ENCODE measurements around the gene FBL. TPM values are rescaled to one million over a fixed set of nuclear protein-coding genes. Genes with fewer than 3 reads are reported as not detected.

The FBL gene
- total and polyA plus RNA-seq, 2 of the 8 experiments (the other 6 are each of a cell fraction or from before 2014, with no cell fraction given), result 790 to 1,361 TPM

DNA sequence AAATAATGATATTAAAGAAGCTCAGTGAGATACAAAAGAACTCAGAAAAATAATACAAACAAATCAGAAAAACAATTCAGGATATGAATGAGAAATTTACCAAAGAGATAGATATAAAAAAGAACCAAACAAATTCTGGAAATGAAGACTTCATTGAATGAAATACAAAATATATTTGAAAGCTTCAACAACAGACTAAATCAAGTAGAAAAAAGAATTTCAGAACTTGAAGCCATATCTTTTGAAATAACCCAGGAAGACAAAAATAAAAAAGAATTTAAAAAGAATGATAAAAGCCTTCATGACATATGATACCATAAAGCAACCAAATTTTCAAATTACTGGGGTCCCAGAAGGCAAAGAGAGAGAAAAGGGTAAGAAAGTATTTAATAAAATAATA is 57.9 kb downstream of the FBL start:
- Histone ChIP-seq H2BK12ac (ENCODE audit: low read depth, low read length) (no peak overlapping the region), H3K27ac (ENCODE audit: low read depth, low read length) (no peak overlapping the region), H2BK15ac (ENCODE audit: low read length) (no peak overlapping the region), H3K4me1 (replicated peaks in 1 of 4; ENCODE audit: control insufficient read depth in 3 of 4, insufficient read depth in 4 of 4, low read length in 3 of 4) (no peaks in the 10 kb centered on the region), H4K20me1 (replicated peaks in 1 of 2; ENCODE audit: control insufficient read depth in 1 of 2, insufficient read depth in 2 of 2, low read length in 2 of 2) (no peaks in the 10 kb centered on the region), H4K5ac (ENCODE audit: insufficient read length, low read depth, low read length) (no peak overlapping the region), H4K91ac (replicated peaks; ENCODE audit: insufficient read length, low read length) (no peak overlapping the region), H2AK5ac (ENCODE audit: low read depth, low read length) (no peak overlapping the region), H3K27me3 (replicated peaks in 1 of 4; ENCODE audit: control insufficient read depth in 3 of 4, extremely low read depth in 1 of 4, insufficient read depth in 3 of 4, low read length in 3 of 4) (no peaks in the 10 kb centered on the region), H3K4me2 (ENCODE audit: insufficient read depth in 1 of 2, low read depth in 2 of 2, low read length in 2 of 2) (no peak overlapping the region), H3K9ac (replicated peaks in 1 of 4; ENCODE audit: extremely low read depth in 1 of 4, low read depth in 3 of 4, low read length in 3 of 4) (no peak overlapping the region), H2BK20ac (ENCODE audit: low read length) (no peak overlapping the region), H3K18ac (ENCODE audit: extremely low read depth, low read length) (no peak overlapping the region), H3K23me2 (ENCODE audit: low read depth, low read length) (no peaks in the 10 kb centered on the region), H3K9me3 (ENCODE audit: insufficient read depth in 2 of 2, low read depth in 1 of 2, low read length in 1 of 2) (no peaks in the 10 kb centered on the region), H4K8ac (ENCODE audit: extremely low read depth, insufficient read depth, low read length) (no peak overlapping the region), H2BK5ac (ENCODE audit: low read depth, low read length) (no peak overlapping the region), H3K14ac (ENCODE audit: insufficient read length) (no peak overlapping the region), H3K36me3 (ENCODE audit: control insufficient read depth in 2 of 4, insufficient read depth in 4 of 4, low read length in 3 of 4) (no peaks in the 10 kb centered on the region), H2AFZ (ENCODE audit: low read length) (no peak overlapping the region), H3K79me2 (ENCODE audit: control insufficient read depth in 1 of 2, insufficient read depth in 2 of 2, low read length in 2 of 2) (no peaks in the 10 kb centered on the region), H3K4ac (replicated peaks; ENCODE audit: insufficient read length, low read depth, low read length) (no peak overlapping the region), H3K4me3 (ENCODE audit: extremely low read depth in 1 of 4, insufficient read depth in 2 of 4, low read depth in 3 of 4, low read length in 4 of 4) (no peak overlapping the region), H2BK120ac (replicated peaks; ENCODE audit: low read depth, low read length) (no peak overlapping the region), H3K79me1 (ENCODE audit: low read depth, low read length) (no peaks in the 10 kb centered on the region), H3K23ac (ENCODE audit: insufficient read length) (no peak overlapping the region), H3K56ac (replicated peaks; ENCODE audit: insufficient read length, low read depth, low read length) (no peak overlapping the region)
- CTCF ChIA-PET (ENCODE audit: partially characterized antibody), result interaction anchor here (0.6 to 2.3 kb wide), 7 partner anchors 13 to 954 kb away, joined by 3 to 11 read pairs (median 3); no protein-coding TSS in a partner anchor
- no peak for FAIRE-seq
- POLR2A ChIA-PET (ENCODE audit: partially characterized antibody), result interaction anchor here (0.7 kb wide), 1 partner anchor 700 kb away, joined by 3 read pairs; no protein-coding TSS in a partner anchor
- no peak for DNase-seq (ENCODE audit: low read depth in 1 of 2, low spot score in 2 of 2)
- TF ChIP-seq JUN (IDR thresholded peaks at IDR 0.05; ENCODE audit: low read depth, low read length), result no peak
- no peak for TF ChIP-seq SIRT6 (IDR thresholded peaks at IDR 0.05; ENCODE audit: low read length)
- TF ChIP-seq EP300 (IDR thresholded peaks at IDR 0.05; ENCODE audit: borderline replicate concordance in 1 of 2, low read depth in 2 of 2, low read length in 2 of 2), result no peak
- no peak for TF ChIP-seq ASH2L (IDR thresholded peaks at IDR 0.05; ENCODE audit: low read length)
- TF ChIP-seq POU5F1 (IDR thresholded peaks at IDR 0.05; ENCODE audit: low read depth, low read length), result no peak
- no peak for TF ChIP-seq CREB1 (IDR thresholded peaks at IDR 0.05)
- no peak for TF ChIP-seq TCF12 (IDR thresholded peaks at IDR 0.05; ENCODE audit: low read depth, low read length)
- TF ChIP-seq, protein P1, sequence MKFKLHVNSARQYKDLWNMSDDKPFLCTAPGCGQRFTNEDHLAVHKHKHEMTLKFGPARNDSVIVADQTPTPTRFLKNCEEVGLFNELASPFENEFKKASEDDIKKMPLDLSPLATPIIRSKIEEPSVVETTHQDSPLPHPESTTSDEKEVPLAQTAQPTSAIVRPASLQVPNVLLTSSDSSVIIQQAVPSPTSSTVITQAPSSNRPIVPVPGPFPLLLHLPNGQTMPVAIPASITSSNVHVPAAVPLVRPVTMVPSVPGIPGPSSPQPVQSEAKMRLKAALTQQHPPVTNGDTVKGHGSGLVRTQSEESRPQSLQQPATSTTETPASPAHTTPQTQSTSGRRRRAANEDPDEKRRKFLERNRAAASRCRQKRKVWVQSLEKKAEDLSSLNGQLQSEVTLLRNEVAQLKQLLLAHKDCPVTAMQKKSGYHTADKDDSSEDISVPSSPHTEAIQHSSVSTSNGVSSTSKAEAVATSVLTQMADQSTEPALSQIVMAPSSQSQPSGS (IDR thresholded peaks at IDR 0.05; ENCODE audit: low read length), result no peak
- TF ChIP-seq HDAC2 (IDR thresholded peaks at IDR 0.05; ENCODE audit: borderline replicate concordance in 1 of 2, low read depth in 2 of 2, low read length in 2 of 2), result no peak
- no peak for TF ChIP-seq GTF2F1 (IDR thresholded peaks at IDR 0.05; ENCODE audit: borderline replicate concordance, low read depth, low read length)
- no peak for TF ChIP-seq SP1 (IDR thresholded peaks at IDR 0.05; ENCODE audit: low read depth, low read length)
- no peak for TF ChIP-seq POLR2A (IDR thresholded peaks at IDR 0.05; ENCODE audit: control extremely low read depth in 1 of 2, low read depth in 2 of 2, low read length in 2 of 2)
- TF ChIP-seq, protein P2, sequence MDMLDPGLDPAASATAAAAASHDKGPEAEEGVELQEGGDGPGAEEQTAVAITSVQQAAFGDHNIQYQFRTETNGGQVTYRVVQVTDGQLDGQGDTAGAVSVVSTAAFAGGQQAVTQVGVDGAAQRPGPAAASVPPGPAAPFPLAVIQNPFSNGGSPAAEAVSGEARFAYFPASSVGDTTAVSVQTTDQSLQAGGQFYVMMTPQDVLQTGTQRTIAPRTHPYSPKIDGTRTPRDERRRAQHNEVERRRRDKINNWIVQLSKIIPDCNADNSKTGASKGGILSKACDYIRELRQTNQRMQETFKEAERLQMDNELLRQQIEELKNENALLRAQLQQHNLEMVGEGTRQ (IDR thresholded peaks at IDR 0.05; ENCODE audit: low read length), result no peak
- TF ChIP-seq TBP (IDR thresholded peaks at IDR 0.05; ENCODE audit: low read depth, low read length), result no peak
